Measurements from ENCODE around the gene GPD1.
A peak's percentile ranks its signal among the peaks of the same experiment; 100 is the strongest.
"Not testable (repeated sequence)": the region's sequence is repeated elsewhere in the genome, so short reads cannot be mapped to it uniquely, and the experiment has no call there.

GPD1 gene

DNA sequence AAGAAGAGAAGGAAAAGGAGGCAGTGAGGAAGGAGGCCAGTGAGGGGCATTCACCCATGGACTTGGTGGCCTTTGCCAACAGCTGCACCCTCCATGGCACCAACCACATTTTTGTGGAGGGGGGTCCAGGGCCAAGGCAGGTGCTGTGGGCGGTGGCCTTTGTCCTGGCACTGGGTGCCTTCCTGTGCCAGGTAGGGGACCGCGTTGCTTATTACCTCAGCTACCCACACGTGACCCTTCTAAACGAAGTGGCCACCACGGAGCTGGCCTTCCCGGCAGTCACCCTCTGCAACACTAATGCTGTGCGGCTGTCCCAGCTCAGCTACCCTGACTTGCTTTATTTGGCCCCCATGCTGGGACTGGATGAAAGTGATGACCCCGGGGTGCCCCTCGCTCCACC is 30.1 kb upstream of the GPD1 start:
- no peak for DNase-seq (ENCODE audit: low read depth in 2 of 2)

DNA sequence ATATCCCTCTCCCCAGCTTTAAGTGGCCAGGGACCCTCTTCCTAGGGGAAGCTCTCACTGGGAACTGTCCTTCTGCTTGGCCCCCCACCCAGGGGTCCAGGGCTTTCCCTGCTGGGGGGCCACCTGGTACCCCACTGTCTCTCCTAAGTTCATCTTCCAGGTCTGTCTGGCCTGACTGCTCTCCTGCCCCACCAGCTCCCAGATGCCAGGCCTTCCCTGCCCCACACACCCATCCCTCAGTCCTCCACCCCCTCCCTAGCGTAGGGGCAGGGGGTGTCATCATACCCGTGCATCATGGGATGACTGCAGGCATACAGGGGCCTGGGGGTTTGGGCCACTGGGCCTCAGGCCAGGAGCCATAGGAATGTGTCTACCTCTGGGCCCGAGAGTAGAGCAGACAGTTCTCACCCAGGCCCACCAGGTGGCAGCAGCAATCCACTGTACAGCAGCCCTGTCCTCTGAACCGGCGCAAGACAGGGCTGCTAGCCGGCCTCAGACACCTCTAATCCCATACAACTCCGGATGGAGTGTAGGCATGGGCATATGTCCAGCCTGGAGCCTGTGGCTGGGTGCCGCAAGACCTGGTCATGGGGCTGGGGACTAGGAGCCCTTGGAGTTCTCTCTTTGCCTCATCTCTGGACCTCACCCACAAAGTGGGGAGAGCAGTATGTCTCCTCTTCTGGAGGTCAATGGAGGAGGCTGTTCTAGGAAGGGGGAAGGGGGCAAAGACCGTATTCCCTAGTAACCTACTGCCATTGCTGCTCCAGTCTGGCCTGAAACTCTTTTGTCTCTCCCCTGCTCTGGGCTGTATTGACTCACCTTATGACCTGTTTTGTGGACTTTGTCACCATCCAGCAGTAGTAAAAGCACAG is 28.6 kb upstream of the GPD1 start:
- DNase-seq (ENCODE audit: low read depth in 2 of 2) = peak; percentile 67 to 73

DNA sequence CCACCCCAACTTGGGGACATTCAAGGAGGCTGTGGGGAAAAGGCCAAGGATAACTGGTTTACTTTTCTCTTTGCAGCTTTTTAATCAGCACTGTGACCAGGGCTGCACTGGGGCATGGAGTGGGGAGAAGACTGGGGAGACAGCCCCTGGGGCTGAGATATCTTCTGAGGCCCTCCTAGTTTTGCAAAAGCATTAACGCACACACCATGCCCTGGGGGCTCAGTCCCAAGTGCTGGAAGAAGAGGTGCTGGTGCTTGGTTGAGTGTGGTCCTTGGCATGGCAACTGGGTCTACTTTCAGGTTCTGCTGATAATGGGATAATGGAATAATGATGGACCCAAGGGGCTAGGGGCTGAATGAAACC is 28.0 kb upstream of the GPD1 start:
- DNase-seq (ENCODE audit: low read depth in 2 of 2) = no peak

DNA sequence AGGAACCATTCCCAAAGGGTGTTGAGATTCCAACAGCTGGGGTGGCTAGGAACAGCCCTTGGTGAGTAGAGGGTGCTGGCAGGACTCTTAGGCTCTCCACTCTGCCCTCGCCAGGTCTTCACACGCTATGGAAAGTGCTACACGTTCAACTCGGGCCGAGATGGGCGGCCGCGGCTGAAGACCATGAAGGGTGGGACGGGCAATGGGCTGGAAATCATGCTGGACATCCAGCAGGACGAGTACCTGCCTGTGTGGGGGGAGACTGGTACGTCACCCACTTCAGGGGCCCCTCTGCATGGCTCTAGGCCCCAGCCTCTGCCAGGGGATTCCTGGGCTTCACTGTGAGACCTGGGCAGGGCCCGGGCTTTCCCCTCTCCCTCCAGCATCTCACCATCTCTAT is 26.7 kb upstream of the GPD1 start:
- DNase-seq (ENCODE audit: low read depth in 2 of 2) = no peak

DNA sequence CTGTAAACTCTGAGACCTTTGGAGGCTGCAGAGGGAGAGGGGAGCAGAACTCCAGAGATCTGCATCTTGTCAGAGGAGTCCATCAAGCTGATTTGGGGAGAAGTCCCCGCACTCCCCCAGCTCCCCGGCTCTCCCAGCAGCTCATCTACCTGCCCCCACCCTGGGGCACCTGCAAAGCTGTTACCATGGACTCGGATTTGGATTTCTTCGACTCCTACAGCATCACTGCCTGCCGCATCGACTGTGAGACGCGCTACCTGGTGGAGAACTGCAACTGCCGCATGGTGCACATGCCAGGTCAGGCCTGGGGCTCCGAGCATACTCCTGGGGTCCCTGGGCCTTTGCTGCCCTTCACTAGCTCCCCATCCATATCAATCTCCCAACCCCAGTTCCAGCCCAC is 25.5 kb upstream of the GPD1 start:
- DNase-seq (ENCODE audit: low read depth in 2 of 2) = no peak

DNA sequence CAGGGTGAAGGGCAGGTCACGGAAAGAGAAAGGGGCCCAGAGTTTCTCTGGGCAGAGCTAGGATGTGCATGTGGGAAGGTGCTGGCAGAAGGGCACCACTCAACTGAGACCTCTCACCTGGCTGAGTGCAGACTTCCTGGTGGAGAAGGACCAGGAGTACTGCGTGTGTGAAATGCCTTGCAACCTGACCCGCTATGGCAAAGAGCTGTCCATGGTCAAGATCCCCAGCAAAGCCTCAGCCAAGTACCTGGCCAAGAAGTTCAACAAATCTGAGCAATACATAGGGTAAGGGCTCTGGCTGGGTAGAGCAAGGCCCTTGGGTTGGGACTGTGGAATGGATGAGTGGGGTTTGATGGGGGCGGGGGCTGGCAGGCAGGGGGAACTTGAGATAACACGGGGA is 24.0 kb upstream of the GPD1 start:
- no peak for DNase-seq (ENCODE audit: low read depth in 2 of 2)

DNA sequence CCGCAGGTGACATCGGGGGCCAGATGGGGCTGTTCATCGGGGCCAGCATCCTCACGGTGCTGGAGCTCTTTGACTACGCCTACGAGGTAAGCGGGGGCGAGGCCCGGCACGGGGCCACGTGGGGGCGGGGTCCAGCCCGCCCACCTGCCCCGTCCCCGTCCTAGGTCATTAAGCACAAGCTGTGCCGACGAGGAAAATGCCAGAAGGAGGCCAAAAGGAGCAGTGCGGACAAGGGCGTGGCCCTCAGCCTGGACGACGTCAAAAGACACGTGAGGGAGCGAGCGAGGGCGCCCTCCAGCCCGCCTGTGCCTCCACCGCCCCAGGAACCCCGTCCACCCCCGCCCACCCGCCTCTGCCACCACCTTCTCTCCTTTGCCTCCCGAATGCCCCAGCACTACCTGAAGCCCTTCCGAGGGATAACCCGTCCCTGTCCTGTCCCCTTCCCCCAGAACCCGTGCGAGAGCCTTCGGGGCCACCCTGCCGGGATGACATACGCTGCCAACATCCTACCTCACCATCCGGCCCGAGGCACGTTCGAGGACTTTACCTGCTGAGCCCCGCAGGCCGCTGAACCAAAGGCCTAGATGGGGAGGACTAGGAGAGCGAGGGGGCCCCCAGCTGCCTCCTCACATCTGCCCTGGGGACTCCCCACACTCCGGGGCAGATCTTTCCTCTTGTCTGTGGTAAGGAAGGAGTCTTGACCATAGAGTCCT is 22.6 kb upstream of the GPD1 start:
- no peak for DNase-seq (ENCODE audit: low read depth in 2 of 2)

DNA sequence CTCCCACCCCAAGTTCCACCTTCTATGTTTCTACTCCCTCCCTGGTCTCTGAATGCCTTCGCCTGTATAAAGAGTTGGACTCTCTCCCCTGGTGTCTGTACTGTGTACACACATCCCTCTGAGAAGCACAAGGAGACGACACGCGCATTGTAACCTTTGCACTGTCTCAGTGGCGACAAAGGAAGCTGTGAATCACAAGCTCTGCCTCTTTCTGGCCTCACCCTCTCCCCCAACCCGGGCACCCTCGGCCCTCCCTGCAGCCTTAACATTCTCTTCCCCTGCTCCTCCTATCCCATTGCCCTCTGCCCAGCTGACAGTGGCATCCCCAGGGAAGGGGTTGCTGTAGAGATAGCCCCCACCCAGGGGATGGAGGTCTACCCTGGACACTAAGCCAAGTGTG is 21.2 kb upstream of the GPD1 start:
- no peak for DNase-seq (ENCODE audit: low read depth in 2 of 2)

DNA sequence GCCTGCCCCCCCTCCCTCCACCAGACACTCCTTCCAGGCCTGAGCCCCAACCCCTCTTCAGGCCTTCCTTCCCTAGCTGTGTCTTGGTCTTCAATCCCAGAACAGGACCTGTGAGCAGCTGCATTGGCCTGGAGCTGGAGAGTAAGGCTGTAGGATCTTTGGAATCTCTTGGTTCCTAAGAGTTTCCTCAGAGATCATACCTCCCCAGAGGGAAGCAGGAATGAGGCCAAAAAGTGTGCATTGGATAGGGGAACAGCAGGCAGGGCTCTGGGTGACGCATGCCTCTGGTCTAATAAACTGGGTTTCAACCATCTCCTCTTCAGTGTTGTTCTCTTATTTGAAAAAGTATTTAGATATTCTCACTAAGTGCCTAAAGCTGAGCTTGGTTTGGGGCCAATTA is 20.5 kb upstream of the GPD1 start:
- DNase-seq (ENCODE audit: low read depth in 2 of 2) = no peak

DNA sequence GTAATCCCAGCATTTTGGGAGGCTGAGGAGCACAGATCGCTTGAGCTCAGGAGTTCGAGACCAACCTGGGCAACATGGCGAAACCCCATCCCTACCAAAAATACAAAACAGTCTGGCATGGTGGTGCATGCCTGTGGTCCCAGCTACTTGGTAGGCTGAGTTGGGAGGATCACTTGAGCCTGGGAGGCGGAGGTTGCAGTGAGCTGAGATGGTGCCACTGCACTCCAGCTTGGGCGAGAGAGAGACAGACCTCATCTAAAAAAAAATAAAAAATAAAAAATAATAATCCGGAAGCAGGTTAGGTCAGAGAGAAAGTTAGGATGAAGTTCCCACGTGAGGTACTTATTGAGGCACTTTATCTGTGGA is 19.4 kb upstream of the GPD1 start:
- DNase-seq (ENCODE audit: low read depth in 2 of 2) = not testable (repeated sequence)

DNA sequence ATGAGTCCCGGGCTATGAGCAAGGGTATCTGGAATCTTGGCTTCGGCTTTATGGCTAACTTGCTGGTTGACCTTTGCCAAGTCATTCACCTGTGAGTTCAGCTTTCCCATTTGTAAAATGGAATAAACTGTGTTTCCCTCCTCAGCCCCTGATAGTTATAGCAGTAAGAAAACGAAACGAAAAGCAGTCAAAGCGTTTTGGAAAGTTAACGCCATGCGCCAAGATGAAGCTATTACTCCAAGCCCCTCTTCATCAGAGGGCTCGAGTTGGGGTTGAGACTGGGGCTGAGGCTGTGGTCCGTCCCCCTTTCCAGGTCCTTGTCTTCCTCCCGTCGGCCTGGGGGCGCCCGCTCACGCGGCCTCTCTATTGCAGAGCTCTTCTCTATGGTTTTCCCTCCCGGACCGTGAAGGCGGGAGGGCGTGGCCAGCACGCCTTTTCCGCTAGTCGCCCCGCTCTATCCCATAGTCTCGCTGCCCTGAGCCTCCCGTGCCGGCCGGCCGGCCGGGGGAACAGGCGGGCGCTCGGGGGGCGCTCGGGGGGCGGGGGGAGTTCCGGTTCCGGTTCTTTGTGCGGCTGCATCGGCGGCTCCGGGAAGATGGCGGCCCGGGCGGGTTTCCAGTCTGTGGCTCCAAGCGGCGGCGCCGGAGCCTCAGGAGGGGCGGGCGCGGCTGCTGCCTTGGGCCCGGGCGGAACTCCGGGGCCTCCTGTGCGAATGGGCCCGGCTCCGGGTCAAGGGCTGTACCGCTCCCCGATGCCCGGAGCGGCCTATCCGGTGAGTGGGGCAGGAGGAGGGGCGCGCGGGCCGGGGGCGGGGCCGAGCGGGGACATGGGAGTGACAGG is 18.8 kb upstream of the GPD1 start, which contains the start of gene SMARCD1:
TSS of gene SMARCD1 (plus strand) at position 568 of the 840 bp plus-strand sequence. CDS start at position 596, 28 bp downstream.
- DNase-seq (ENCODE audit: low read depth in 2 of 2) = peak; percentile 81 to 85

DNA sequence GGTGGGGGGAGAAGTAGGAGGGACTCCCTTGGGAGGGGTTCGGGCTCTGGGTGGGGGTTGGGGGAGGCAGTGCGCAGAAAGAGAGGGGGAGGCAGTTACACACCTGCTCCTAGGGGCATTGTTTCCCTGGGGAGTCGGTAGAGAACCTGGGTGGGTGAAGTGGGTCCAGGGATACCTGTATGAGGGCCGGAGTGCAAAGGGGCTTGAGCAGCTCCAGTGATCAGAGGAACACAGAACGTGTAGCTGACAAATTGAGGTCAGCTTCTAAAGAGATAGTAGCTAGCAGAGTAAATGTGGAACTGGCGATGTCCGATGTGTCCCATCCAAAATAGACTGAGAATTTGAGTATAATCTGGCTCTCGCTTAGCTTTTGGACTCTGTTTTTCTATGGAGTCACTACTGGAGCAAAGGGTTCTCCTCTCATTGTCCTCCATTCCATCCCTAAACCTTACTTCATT is 18.2 kb upstream of the GPD1 start:
- no peak for DNase-seq (ENCODE audit: low read depth in 2 of 2)

DNA sequence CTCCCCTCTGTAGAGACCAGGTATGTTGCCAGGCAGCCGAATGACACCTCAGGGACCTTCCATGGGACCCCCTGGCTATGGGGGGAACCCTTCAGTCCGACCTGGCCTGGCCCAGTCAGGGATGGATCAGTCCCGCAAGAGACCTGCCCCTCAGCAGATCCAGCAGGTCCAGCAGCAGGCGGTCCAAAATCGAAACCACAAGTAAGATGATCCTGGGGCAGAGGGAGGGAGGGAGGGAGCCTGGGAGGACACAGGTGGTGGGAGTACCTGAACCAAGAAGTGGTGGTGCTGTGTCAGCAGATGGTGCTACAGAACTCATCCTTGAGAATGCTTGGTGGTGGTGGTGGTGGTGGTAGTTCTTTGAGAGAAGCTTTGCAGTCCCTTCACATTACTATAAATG is 17.7 kb upstream of the GPD1 start:
- DNase-seq (ENCODE audit: low read depth in 2 of 2) = no peak

DNA sequence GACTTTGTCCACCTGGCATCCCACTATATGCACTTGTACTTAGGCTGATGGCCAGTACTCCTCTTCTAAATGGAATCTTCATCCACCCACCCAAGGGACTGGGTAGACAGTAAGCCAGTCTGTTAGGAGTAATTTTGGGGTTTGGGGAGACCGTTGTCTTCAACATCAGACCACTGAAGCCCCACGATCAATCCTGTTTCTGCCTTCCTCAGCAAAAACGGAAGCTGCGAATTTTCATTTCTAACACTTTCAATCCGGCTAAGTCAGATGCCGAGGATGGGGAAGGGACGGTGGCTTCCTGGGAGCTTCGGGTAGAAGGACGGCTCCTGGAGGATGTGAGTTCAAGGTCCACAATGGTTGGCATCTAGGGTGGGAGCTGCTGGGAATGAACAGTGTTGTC is 16.7 kb upstream of the GPD1 start:
- DNase-seq (ENCODE audit: low read depth in 2 of 2) = no peak

DNA sequence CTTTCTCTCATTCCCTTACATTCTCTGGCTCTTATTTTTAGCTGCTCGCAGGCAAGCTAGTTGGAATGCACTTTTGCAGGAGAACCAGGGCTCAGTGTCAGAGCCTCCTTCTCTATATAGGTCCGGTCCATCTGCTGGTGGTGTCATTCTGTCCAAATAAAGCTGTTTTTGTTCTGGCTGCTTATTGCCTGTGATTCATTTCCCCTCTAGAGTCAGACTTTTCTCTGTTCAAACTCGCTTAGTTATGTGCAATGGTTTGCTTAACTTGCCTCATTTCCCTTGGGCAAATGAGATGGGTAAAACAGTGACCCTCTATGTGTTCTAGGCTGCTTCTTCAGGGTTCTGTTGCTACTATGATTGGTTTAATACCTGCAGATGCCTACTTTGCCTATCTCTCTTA is 15.8 kb upstream of the GPD1 start:
- DNase-seq (ENCODE audit: low read depth in 2 of 2) = no peak

DNA sequence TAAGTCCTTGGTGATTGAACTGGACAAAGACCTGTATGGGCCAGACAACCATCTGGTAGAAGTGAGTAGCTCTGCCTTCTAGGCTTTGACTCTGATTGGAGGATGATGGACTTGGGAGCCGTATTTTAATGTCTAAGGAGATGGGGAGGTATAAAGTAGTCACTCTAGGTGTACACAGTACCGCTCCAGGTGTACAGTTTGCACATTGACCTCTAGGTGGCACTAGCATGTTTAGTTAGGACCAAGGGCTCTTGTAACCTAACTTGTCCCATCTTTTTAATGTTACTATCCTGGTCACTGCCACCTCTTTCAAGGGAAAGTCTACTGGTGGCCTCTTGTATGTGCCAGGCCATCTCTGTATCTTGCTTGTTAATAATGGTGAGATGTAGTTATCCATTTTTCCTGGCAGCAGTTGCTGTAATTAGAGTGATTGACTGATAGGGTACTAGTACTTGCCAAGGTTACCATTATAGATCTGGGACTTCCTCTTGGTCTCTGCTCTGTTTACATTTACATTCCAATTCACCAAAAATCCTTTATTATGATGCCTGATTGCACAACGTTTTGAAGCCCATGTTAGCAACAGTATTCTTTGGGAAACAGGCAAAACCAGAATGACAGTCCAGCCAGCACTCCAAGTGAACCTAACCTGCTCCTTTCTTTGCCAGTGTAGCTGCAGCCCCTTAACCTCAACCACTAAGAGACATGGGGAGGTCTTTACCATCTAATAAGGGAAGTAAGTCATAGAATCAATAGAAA is 15.1 kb upstream of the GPD1 start:
- DNase-seq (ENCODE audit: low read depth in 2 of 2) = peak in 1 of 2 donors; percentile 31

DNA sequence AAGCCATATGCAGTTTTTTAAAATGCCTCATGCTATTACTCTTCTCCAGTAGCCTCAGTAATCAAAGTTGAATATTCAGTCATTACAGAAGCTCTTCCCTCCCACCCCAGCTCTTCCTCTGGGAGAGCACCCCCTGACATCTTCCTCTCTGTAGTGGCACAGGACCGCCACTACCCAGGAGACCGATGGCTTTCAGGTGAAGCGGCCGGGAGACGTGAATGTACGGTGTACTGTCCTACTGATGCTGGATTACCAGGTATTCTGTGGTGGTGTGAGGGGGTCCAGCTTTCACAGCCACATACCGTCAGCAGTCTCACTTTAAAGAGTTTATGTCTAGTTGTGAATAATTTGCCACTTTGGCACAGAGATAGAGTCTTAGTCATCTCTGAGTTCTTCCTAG is 14.1 kb upstream of the GPD1 start:
- DNase-seq (ENCODE audit: low read depth in 2 of 2) = no peak

DNA sequence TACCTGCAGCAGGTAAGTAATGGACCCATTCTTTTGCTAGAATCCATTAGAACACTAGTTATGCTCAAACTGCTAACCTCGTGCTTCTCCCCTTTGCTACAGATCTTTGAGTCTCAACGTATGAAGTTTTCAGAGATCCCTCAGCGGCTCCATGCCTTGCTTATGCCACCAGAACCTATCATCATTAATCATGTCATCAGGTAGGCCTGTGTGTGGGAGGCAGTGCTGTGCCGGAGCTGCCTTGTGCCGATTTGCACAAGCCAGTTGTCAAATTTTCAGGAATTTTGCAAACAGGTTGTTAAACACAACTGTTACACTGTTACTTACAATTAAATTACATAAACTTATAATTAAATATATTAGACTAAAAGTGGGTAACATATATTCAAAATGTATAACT is 13.4 kb upstream of the GPD1 start:
- no peak for DNase-seq (ENCODE audit: low read depth in 2 of 2)

DNA sequence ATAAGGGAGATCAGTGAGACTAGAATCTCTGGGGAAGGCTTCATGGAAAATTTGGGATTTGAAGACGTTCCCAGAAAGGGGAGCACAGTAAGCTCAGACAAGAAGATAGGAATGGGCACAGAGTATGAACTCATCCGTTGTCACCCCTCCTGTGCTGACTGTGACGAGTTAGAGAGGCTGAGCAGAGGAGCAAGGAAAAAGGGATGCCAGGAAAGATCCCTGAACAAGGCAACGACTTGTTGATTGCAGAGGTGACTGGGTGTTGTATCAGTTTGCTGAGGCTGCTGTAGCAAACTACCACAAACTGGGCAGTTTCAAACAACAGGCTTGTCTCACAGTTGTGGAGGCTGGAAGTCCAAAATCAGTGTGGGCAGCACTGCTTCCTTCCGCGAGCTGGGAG is 5.9 kb upstream of the GPD1 start:
- DNase-seq (ENCODE audit: low read depth in 2 of 2) = no peak

DNA sequence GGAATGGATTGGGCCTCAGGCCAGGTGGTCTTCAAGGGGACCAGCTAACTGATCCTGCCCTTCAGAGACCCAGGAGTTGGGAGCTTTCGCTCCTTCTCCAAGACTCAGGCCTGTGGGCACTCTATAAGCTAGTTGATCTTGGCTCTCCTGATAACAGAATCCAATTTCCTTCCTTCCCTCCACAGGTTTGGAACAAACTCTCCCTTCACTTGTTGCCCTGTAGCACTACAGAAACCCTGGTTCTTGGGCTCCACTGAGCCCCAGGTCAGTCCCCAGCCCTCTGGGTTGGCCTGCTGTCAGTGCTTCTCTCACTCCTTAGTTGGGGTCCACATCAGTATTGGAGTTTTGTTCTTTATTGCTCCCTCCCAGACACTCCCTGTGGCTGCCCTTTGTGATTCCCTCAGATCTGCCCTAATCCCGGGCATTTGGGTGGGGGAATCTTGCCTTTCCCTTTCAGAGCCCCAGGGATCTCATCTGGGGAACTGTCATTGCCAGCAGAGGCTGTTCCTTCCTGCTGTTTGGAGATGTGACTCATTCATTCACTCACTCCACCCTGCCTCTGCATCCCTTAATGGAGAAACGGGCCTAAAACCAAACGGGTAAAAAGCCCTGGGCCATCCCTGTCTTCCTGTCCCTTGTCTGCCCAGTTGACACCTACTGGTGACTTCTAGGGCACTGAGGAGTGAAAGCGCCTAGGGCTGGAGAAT is 4.4 kb upstream of the GPD1 start:
- DNase-seq (ENCODE audit: low read depth in 2 of 2) = no peak

DNA sequence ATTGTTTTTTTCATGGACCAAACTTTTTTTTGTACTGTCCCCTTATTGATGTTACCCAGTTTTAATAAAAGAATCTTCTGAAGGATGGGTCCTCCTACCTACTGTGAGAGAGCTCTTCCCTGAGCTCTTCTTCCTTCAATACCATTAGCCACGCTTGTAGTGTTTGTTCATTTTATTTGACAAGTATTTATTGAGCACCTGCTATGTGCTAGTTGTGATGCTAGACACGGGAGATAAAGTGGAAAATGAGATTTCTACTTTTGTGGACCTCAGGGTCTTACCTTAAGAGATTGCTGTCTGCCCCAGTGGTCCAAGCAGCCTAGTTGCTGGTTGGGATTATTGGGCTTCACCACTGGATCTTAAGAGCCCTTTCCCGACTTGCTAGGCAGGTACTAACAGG is 3.2 kb upstream of the GPD1 start:
- DNase-seq (ENCODE audit: low read depth in 2 of 2) = no peak

Data from stimulated activated CD8-positive, alpha-beta memory T cell treated with anti-CD3 and anti-CD28 coated beads, Interleukin-2, amount 100 ng/mL, for 48 hours (primary cell).